Dermis microvascular lymphatic vessel endothelial cell (primary cell): ENCODE measurements around the gene NCDN. TPM values are rescaled to one million over a fixed set of nuclear protein-coding genes. Genes with fewer than 3 reads are reported as not detected.
"Not testable (repeated sequence)": the region's sequence is repeated elsewhere in the genome, so short reads cannot be mapped to it uniquely, and the experiment has no call there.

ENCODE experiments used
- DNase-seq, 2 donors: peaks; one replicate each; pipeline versions ENCODE4 v3.0.0 to v3.0.0-alpha.2; 2010; ENCODE audit warnings: low read depth in 2 of 2
- total RNA-seq: library from RNA; depleted of rRNA; stranded (reverse); fragments of >200 nt; gene quantifications from 2 replicates; pipeline ENCODE4 v1.2.1, GENCODE V29; 2014

Gene NCDN
- total RNA-seq, 1 donor from 2014 or later, result 7.7 TPM

DNA sequence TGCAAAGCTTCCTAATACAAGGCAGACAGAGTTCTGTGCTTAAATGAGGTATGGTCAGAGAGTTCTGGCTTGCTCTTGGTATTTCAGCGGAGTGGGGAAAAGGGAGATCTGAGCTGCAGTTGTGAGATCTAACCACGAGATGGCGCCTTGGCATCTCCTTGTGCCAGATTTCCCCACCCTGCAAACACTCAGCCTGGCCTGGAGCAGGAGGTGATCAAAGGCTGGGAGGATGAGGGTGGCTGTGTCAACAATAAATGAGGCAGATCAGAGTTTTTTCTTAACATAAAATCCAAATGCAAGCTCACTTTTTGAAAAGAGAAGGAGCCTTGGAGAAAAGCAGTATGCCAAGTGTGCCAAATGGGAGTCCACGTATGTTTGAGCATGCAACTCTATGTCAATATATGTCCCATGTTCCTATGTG, 11.4 kb downstream of the NCDN start:
- DNase-seq, result peak; percentile 42 to 66

DNA sequence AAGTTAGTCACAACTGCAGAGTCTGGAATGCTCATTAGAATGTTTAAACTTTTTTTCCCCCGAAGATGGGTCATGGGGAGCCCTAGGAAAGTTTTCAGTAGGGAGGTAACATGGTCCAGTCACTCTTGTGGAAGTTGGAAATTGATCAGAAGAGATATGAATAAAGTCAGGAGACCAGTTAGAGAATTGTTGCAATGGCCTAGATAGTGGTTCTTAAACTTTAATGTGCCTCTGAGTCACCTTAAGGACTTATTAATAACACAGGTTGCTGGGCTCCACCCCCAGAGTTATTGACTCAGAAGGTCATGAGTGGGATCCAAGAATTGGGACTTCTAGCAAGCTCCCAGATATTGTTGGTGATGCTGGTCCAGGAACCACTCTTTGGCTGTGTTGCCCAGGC, 12.3 kb downstream of the NCDN start:
- no peak for DNase-seq

GRCh38 chr1:35570589-35571137, 13.1 kb downstream of the NCDN start:
- DNase-seq, result no peak

- DNase-seq, result no peak
These were observed 13.7 kb downstream of the NCDN start for GRCh38 chr1:35571263-35571662.

DNA sequence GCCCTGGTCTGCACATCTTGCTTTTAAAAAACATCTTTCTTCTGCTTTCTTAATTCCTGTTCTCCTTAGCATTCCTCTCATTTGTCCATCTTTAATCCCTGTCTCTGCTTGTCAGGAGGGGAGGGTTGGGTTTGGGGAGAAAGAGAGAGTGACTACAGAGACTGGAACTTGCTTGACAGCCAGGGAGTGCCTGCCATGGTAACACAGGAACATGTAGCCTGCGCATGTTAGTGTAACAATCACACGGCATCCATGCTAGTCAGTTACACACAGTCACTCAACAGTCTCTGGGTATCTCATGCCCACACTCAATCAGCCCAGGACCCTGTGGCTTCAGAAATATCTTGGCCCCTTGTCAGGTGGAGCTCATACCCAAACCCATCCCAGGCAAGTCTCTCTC, 14.7 kb downstream of the NCDN start:
- no peak for DNase-seq

GRCh38 chr1:35573198-35574124, 15.9 kb downstream of the NCDN start, which contains the start of gene TFAP2E:
Gene TFAP2E, plus strand, starts transcription at chr1:35573314. Its CDS starts 264 bp downstream, at chr1:35573578.
- DNase-seq, result peak; percentile 14 to 46

DNA sequence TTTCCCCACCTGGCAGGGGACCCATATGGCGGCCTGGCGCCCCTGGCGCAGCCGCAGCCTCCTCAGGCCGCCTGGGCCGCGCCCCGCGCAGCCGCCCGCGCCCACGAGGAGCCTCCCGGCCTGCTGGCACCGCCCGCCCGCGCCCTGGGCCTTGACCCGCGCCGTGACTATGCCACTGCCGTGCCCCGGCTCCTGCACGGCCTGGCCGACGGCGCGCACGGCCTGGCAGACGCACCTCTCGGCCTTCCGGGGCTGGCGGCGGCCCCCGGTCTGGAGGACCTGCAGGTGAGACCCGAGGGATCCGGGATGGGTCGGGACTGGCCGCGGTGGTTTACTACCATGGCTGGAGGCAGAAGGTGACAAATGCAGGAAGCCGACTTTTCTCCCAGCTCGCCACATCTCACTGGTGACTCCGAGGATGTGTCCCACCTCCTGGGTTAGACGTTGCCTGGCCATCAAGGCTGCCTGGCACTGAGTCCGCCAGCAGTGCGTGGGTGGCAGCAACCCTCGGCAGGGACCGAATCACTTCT, 16.6 kb downstream of the NCDN start:
- DNase-seq, result no peak

DNA sequence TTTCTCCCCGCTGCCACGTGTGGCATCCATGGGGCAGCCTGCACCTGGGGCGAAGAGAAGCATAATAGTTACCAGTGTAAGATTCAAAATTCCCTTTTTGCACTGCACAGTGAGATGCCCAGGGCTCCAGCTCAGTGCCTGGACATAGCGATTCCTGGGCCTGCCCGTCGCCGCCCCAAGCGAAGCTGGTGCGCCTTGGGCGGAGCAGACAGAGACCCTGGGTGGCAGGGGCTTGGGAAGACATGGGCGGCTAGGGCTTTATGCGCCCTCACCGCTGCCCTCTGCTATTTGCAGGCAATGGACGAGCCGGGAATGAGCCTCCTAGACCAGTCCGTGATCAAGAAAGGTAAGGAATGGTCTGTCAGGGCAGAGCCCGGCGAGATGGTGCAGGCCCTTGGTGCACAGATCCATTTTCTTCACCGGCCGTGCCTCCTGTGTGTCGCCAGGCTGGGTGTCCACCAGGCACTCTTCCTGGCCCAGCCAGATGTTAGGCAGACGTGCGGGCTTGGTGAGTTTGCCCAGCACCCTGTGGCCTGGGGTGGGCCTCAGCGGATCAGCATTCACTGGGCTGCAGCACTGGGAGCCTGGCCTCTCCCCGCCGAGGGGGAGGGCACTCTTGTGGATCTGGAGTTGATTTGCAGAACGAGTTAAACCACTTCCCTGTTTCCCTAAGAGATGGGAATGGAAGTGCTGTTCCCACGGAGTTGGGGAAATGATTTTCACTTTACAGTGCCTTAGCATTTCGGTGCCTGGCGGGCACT, 17.2 kb downstream of the NCDN start:
- DNase-seq, result no peak

GRCh38 chr1:35575416-35575958, 17.9 kb downstream of the NCDN start:
- no peak for DNase-seq

- DNase-seq, result no peak
These were observed 18.6 kb downstream of the NCDN start for GRCh38 chr1:35576061-35576765.

DNA sequence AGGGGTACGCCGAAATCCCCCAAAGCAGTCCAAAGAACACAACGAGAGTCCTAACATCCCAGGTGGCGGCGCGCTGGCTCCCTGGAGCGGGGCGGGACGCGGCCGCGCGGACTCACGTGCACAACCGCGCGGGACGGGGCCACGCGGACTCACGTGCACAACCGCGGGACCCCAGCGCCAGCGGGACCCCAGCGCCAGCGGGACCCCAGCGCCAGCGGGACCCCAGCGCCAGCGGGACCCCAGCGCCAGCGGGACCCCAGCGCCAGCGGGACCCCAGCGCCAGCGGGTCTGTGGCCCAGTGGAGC, 19.1 kb downstream of the NCDN start:
- not testable (repeated sequence) for DNase-seq

GRCh38 chr1:35577071-35577998, 19.7 kb downstream of the NCDN start:
- DNase-seq, result peak; percentile 17 to 52

- DNase-seq, result no peak
These were observed 23.4 kb downstream of the NCDN start for GRCh38 chr1:35580949-35581388.

DNA sequence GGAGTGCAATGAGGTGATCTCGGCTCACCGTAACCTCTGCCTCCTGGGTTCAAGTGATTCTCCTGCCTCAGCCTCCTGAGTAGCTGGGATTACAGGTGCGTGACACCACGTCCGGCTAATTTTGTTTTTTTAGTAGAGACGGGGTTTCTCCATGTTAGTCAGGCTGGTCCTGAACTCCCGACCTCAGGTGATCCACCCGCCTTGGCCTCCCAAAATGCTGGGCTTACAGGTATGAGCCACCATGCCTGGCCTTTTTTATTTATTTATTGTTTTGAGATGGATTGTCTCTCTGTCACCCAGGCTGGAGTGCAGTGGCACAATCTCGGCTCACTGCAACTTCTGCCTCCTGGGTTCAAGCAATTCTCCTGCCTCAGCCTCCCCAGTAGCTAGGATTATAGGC, 24.0 kb downstream of the NCDN start:
- DNase-seq, result not testable (repeated sequence)

DNA sequence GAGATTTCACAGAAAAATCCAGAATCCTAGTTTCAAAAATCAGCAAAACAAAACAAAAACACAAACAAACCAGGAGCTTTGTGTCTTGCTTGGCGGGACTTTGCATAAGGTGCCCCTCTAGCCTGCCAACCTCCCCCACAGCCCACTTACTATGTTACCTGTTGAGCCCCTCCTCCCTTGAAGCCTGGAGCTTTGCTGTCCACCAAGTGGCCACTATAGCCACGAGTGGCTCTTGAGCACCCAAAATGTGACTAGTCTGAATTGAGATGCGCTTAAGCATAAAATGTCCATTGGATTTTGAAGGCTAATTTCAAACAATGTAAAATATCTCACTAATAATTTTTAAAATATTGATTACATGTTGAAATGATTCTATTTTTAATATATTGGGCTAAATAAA, 27.7 kb downstream of the NCDN start:
- no peak for DNase-seq

- DNase-seq, result not testable (repeated sequence)
These were observed 28.2 kb downstream of the NCDN start for GRCh38 chr1:35585805-35586204.

DNA sequence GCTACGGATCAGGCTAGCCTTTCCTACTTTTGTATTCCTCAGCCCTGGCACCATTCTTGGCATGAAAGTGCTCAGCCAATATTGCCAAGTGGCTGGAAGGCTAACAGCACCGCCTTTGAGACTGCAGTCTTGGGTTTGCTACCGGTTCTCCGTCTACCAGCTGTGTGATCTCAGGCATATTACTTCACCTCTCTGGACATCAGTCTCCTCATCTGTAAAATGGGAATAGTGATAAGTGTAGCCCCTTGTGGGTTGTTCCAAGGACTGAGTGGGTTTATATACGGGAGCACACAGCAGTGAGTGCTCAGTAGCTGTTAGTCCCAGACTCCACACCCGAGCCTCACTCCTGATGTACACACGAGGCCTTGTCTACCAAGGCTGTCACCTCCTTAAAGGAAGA, 29.2 kb downstream of the NCDN start:
- DNase-seq, result no peak

- DNase-seq, result no peak
These were observed 30.1 kb downstream of the NCDN start for GRCh38 chr1:35587736-35588135.

DNA sequence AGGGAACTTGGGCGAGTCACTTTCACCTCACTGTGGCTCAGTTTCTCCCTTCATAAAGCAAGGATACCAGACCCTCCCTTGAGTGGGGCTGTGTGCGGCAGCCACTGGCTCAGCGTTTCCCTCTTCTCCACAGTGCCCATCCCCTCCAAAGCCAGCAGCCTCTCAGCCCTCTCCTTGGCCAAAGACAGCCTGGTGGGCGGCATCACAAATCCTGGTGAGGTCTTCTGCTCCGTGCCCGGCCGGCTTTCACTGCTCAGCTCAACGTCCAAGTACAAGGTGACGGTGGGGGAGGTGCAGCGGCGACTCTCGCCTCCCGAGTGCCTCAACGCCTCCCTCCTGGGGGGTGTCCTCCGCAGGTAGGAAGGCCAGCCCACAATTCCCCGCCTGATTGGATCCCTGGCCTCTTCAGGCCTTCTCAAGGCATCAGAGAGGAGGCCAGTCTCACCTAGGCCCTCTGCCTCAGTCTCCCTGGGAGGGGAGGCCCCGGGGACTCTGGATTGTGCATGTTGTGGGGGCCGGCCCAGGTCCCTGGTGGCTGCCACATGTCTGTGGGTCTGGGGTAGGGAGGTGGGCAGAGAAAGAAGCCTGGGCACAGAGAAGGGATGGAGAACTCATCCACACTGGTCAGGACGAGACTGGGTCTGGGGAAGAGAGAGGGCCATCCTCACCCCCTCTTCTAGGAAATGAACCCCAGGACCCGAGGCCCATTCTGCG, 30.8 kb downstream of the NCDN start:
- no peak for DNase-seq
